ENCODE measurements around the gene MTCL1. TPM values are rescaled to one million over a fixed set of nuclear protein-coding genes. Genes with fewer than 3 reads are reported as not detected.

MTCL1 gene
- total and polyA plus RNA-seq, 2 experiments from 2014 or later, result 10.6 to 19.7 TPM

- Histone ChIP-seq H3K27ac (no peak overlapping the region), H3K9me3 (ENCODE audit: low read depth) (no peaks in the 10 kb centered on the region), H3K36me3 (replicated peaks; ENCODE audit: insufficient read depth, low read depth) (no peaks in the 10 kb centered on the region), H3K79me2 (no peaks in the 10 kb centered on the region), H3K4me3 (no peak overlapping the region), H3K9me2 (replicated peaks; ENCODE audit: insufficient read depth) (no peaks in the 10 kb centered on the region), H3K4me1 (ENCODE audit: insufficient read depth) (no peaks in the 10 kb centered on the region), H3K4me2 (no peak overlapping the region), H4K20me1 (ENCODE audit: insufficient read depth, poor library complexity, severe bottlenecking) (no peaks in the 10 kb centered on the region), H3K27me3 (no peaks in the 10 kb centered on the region), H2AFZ (no peak overlapping the region)
- TF ChIP-seq EZH2 (IDR thresholded peaks at IDR 0.05; ENCODE audit: borderline replicate concordance) (no peak), CTCF (IDR thresholded peaks at IDR 0.05; ENCODE audit: poor library complexity) (no peak), EZH2phosphoT487 (IDR thresholded peaks at IDR 0.05; ENCODE audit: low read depth, severe bottlenecking, unreplicated experiment) (no peak)
- DNase-seq (ENCODE audit: low spot score), result no peak
- 97% methylated on average over 16 of the region's 16 CpGs for WGBS (ENCODE audit: low lambda C conversion rate, missing lambda C conversion rate)
Observed at GRCh38 chr18:8830067-8831060, 125.0 kb downstream of the MTCL1 start.

GRCh38 chr18:8831112-8831511 is 125.8 kb downstream of the MTCL1 start:
- H3K4me3 ChIP-seq, result no peak overlapping the region
- H3K27me3 ChIP-seq, result no peaks in the 10 kb centered on the region
- no peaks in the 10 kb centered on the region for H3K36me3 ChIP-seq (replicated peaks; ENCODE audit: insufficient read depth, low read depth)
- 81% methylated on average over 3 of the region's 3 CpGs for WGBS (ENCODE audit: low lambda C conversion rate, missing lambda C conversion rate)
- no peaks in the 10 kb centered on the region for H3K4me1 ChIP-seq (ENCODE audit: insufficient read depth)
- no peaks in the 10 kb centered on the region for H4K20me1 ChIP-seq (ENCODE audit: insufficient read depth, poor library complexity, severe bottlenecking)
- H3K9me3 ChIP-seq (ENCODE audit: low read depth), result no peaks in the 10 kb centered on the region
- no peak for TF ChIP-seq EZH2phosphoT487 (IDR thresholded peaks at IDR 0.05; ENCODE audit: low read depth, severe bottlenecking, unreplicated experiment)
- no peak for TF ChIP-seq CTCF (IDR thresholded peaks at IDR 0.05; ENCODE audit: poor library complexity)
- TF ChIP-seq EZH2 (IDR thresholded peaks at IDR 0.05; ENCODE audit: borderline replicate concordance), result no peak
- H3K27ac ChIP-seq, result no peak overlapping the region
- H3K4me2 ChIP-seq, result no peak overlapping the region
- no peaks in the 10 kb centered on the region for H3K79me2 ChIP-seq
- H3K9me2 ChIP-seq (replicated peaks; ENCODE audit: insufficient read depth), result no peaks in the 10 kb centered on the region
- H2AFZ ChIP-seq, result no peak overlapping the region
- DNase-seq (ENCODE audit: low spot score), result no peak

GRCh38 chr18:8831531-8831930 is 126.2 kb downstream of the MTCL1 start:
- 94% methylated on average over 14 of the region's 14 CpGs for WGBS (ENCODE audit: low lambda C conversion rate, missing lambda C conversion rate)
- Histone ChIP-seq H3K4me2 (no peak overlapping the region), H2AFZ (no peak overlapping the region), H3K79me2 (no peaks in the 10 kb centered on the region), H3K4me1 (ENCODE audit: insufficient read depth) (no peaks in the 10 kb centered on the region), H4K20me1 (ENCODE audit: insufficient read depth, poor library complexity, severe bottlenecking) (no peaks in the 10 kb centered on the region), H3K9me2 (replicated peaks; ENCODE audit: insufficient read depth) (no peaks in the 10 kb centered on the region), H3K9me3 (ENCODE audit: low read depth) (no peaks in the 10 kb centered on the region), H3K36me3 (replicated peaks; ENCODE audit: insufficient read depth, low read depth) (no peaks in the 10 kb centered on the region), H3K4me3 (no peak overlapping the region), H3K27ac (no peak overlapping the region), H3K27me3 (no peaks in the 10 kb centered on the region)
- DNase-seq (ENCODE audit: low spot score), result no peak
- TF ChIP-seq EZH2 (IDR thresholded peaks at IDR 0.05; ENCODE audit: borderline replicate concordance) (no peak), EZH2phosphoT487 (IDR thresholded peaks at IDR 0.05; ENCODE audit: low read depth, severe bottlenecking, unreplicated experiment) (no peak), CTCF (IDR thresholded peaks at IDR 0.05; ENCODE audit: poor library complexity) (no peak)

Measured in hepatocyte (in vitro differentiated cells).